ENCODE data around the gene COL9A1.

The COL9A1 gene

GRCh38 chr6:70266142-70266541, 36.7 kb downstream of the COL9A1 start:
- Histone ChIP-seq H3K4me3 (no peak overlapping the region), H3K27me3 (no peaks in the 10 kb centered on the region), H3K9me3 (no peaks in the 10 kb centered on the region), H3K4me1 (no peaks in the 10 kb centered on the region), H3K36me3 (no peaks in the 10 kb centered on the region), H3K27ac (no peak overlapping the region)
- no peak for DNase-seq
- intact Hi-C loops (cut with DNase I; ENCODE audit: low total_unique reads): no loop called here
- no peak for TF ChIP-seq CTCF (IDR thresholded peaks at IDR 0.05)

GRCh38 chr6:70264306-70264705, 38.6 kb downstream of the COL9A1 start:
- no peaks in the 10 kb centered on the region for H3K4me1 ChIP-seq
- H3K9me3 ChIP-seq: no peaks in the 10 kb centered on the region
- no peaks in the 10 kb centered on the region for H3K36me3 ChIP-seq
- intact Hi-C loops (cut with DNase I; ENCODE audit: low total_unique reads): no loop called here
- no peak overlapping the region for H3K27ac ChIP-seq
- no peak for TF ChIP-seq CTCF (IDR thresholded peaks at IDR 0.05)
- no peak overlapping the region for H3K4me3 ChIP-seq
- no peak for DNase-seq
- no peaks in the 10 kb centered on the region for H3K27me3 ChIP-seq

GRCh38 chr6:70258483-70258882, 44.4 kb downstream of the COL9A1 start:
- Histone ChIP-seq H3K4me1 (no peaks in the 10 kb centered on the region), H3K36me3 (no peaks in the 10 kb centered on the region), H3K4me3 (no peak overlapping the region), H3K9me3 (no peaks in the 10 kb centered on the region), H3K27ac (no peak overlapping the region), H3K27me3 (no peaks in the 10 kb centered on the region)
- no peak for TF ChIP-seq CTCF (IDR thresholded peaks at IDR 0.05)
- intact Hi-C loops (cut with DNase I; ENCODE audit: low total_unique reads): no loop called here
- DNase-seq: no peak

- no peak overlapping the region for H3K27ac ChIP-seq
- H3K36me3 ChIP-seq: no peaks in the 10 kb centered on the region
- no peaks in the 10 kb centered on the region for H3K4me1 ChIP-seq
- no peaks in the 10 kb centered on the region for H3K9me3 ChIP-seq
- H3K4me3 ChIP-seq: no peak overlapping the region
- intact Hi-C loops (cut with DNase I; ENCODE audit: low total_unique reads): no loop called here
- TF ChIP-seq CTCF (IDR thresholded peaks at IDR 0.05): no peak
- DNase-seq: no peak
- no peaks in the 10 kb centered on the region for H3K27me3 ChIP-seq
These were observed 45.1 kb downstream of the COL9A1 start for GRCh38 chr6:70257768-70258273.

- intact Hi-C loops (cut with DNase I; ENCODE audit: low total_unique reads): no loop called here
- TF ChIP-seq CTCF (IDR thresholded peaks at IDR 0.05): no peak
- Histone ChIP-seq H3K27me3 (no peaks in the 10 kb centered on the region), H3K4me1 (no peaks in the 10 kb centered on the region), H3K9me3 (no peaks in the 10 kb centered on the region), H3K36me3 (no peaks in the 10 kb centered on the region), H3K27ac (no peak overlapping the region), H3K4me3 (no peak overlapping the region)
- no peak for DNase-seq
These were observed 48.1 kb downstream of the COL9A1 start for GRCh38 chr6:70254784-70255183.

- Histone ChIP-seq H3K36me3 (no peaks in the 10 kb centered on the region), H3K9me3 (no peaks in the 10 kb centered on the region), H3K27ac (no peak overlapping the region), H3K4me1 (no peaks in the 10 kb centered on the region), H3K27me3 (no peaks in the 10 kb centered on the region), H3K4me3 (no peak overlapping the region)
- DNase-seq: no peak
- TF ChIP-seq CTCF (IDR thresholded peaks at IDR 0.05): no peak
- intact Hi-C loops (cut with DNase I; ENCODE audit: low total_unique reads): no loop called here
These were observed 49.0 kb downstream of the COL9A1 start for GRCh38 chr6:70253923-70254322.

Data from tibial artery (tissue), 4 donors.